OCI-LY1 (cell line): ENCODE data around the gene ACTN4.

Experiments used
- H2AFZ ChIP-seq: fragments of 200-600 bp; sonication (generic), shearing (Covaris generic); 2 replicates; pipeline ENCODE4 v1.6.0; 2014; ENCODE audit warnings: antibody characterized with exemption, mild to moderate bottlenecking, low read length
- H3F3A ChIP-seq: fragments of 200-600 bp; sonication (generic), shearing (Covaris generic); 2 replicates; pipeline ENCODE4 v1.6.0; 2014; ENCODE audit warnings: mild to moderate bottlenecking, antibody characterized with exemption, low read length, moderate library complexity; ENCODE audit not compliant: insufficient read depth
- H3K27ac ChIP-seq: fragments of 200-600 bp; sonication (generic); 2 replicates; pipeline ENCODE4 v1.5.1; 2014; ENCODE audit warnings: low read length, mixed run types, mild to moderate bottlenecking, low read depth; ENCODE audit not compliant: poor library complexity, severe bottlenecking
- H3K27me3 ChIP-seq: fragments of 200-600 bp; sonication (generic); 2 replicates; pipeline ENCODE4 v1.6.0; 2014; ENCODE audit warnings: antibody characterized with exemption, mild to moderate bottlenecking, low read length, moderate library complexity; ENCODE audit not compliant: insufficient read depth
- H3K36me3 ChIP-seq: fragments of 200-600 bp; sonication (generic); 2 replicates; pipeline ENCODE4 v1.6.1; 2014; ENCODE audit warnings: mild to moderate bottlenecking, antibody characterized with exemption, low read length, moderate library complexity, mixed read lengths; ENCODE audit not compliant: insufficient read depth
- H3K4me1 ChIP-seq: fragments of 200-600 bp; sonication (generic); 2 replicates; pipeline ENCODE4 v1.5.1; 2014; ENCODE audit warnings: mild to moderate bottlenecking, low read length, moderate library complexity; ENCODE audit not compliant: insufficient read depth, severe bottlenecking
- H3K4me2 ChIP-seq: fragments of 200-600 bp; sonication (generic), shearing (Covaris generic); 2 replicates; pipeline ENCODE4 v1.6.1; 2014; ENCODE audit warnings: low read length
- H3K4me3 ChIP-seq: fragments of 200-600 bp; sonication (generic); 2 replicates; pipeline ENCODE4 v1.5.1; 2014; ENCODE audit warnings: low read length, low read depth, mild to moderate bottlenecking, mixed read lengths; ENCODE audit not compliant: poor library complexity, severe bottlenecking
- H3K79me2 ChIP-seq: fragments of 200-600 bp; shearing (Covaris generic); 2 replicates; pipeline ENCODE4 v1.6.1; 2016; ENCODE audit warnings: mixed run types, low read length, mixed read lengths; ENCODE audit not compliant: insufficient read depth
- H3K9ac ChIP-seq: fragments of 200-600 bp; sonication (generic), shearing (Covaris generic); 2 replicates; pipeline ENCODE4 v1.6.1; 2014; ENCODE audit warnings: mild to moderate bottlenecking, low read length, mixed read lengths
- H3K9me2 ChIP-seq: fragments of 200-600 bp; sonication (generic), shearing (Covaris generic); 2 replicates; pipeline ENCODE4 v1.6.1; 2014; ENCODE audit warnings: low read depth, mild to moderate bottlenecking, low read length, mixed read lengths
- H3K9me3 ChIP-seq: fragments of 200-600 bp; shearing (Covaris generic); 2 replicates; pipeline ENCODE4 v1.6.1; 2014; ENCODE audit warnings: low read length, mixed read lengths
- H4K20me1 ChIP-seq: fragments of 200-600 bp; sonication (generic), shearing (Covaris generic); 2 replicates; pipeline ENCODE4 v1.6.0; 2016; ENCODE audit warnings: mild to moderate bottlenecking, low read length; ENCODE audit not compliant: insufficient read depth
- EZH2 ChIP-seq: fragments of 200-600 bp; sonication (generic), shearing (Covaris generic); IDR thresholded peaks from 2 replicates; pipeline ENCODE4 v1.8.0; 2017; ENCODE audit warnings: borderline replicate concordance, mixed run types, mild to moderate bottlenecking, antibody characterized with exemption, low read length, moderate library complexity, mixed read lengths
- TF ChIP-seq, protein P1 (sequence below): fragments of 200-600 bp; sonication (generic), shearing (Covaris generic); IDR thresholded peaks from 2 replicates; pipeline ENCODE4 v1.5.1; 2017; ENCODE audit warnings: mild to moderate bottlenecking, antibody characterized with exemption, low read length, moderate library complexity, mixed read lengths

Gene ACTN4

DNA sequence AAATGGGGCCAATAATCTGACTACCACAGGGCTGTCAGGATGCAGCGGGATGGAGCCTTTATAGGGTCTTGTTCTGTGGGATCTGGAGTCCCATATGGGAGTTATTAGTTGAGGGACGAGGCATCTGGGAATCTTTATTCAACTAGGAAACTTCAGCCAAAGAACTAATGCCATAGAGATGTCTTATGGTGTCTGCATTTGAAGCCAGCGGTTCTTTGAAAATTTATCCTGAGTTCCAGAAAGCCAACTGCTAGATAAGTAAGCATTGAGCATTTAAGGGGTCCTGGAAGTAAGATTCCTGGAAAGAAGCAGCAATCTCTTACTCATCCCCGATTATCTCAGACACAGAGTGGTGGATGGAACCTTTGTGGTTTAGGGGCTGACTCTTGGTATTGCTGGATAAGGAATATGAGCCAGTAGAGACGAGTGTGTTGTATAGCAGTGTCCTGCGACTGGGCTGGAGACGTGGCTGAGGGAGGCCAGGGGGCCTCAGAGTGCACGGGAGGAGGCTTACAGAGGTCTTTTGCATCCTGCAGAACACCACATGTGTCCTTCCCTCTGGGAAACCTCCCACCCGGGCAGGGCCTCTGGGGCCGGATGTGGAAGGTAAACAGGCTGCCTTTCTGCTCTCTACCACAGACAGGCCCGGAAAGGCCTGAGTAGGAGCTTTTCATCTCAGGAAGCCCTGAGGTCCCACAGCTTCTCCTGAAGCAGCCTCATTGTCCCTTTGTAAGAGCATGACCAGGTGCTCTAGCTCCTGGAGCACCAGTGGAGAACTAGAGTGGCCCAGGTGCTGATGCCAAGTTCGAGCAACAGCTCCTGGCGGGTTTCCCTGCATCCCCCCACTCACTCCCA is 28.8 kb downstream of the ACTN4 start:
- H3K4me1 ChIP-seq, result no peaks in the 10 kb centered on the region
- no peaks in the 10 kb centered on the region for H3K9me2 ChIP-seq
- no peak overlapping the region for H3K4me2 ChIP-seq
- H3K36me3 ChIP-seq, result peaks cover 14% of the 10 kb centered on the region
- H2AFZ ChIP-seq, result no peak overlapping the region
- H3K27me3 ChIP-seq, result no peaks in the 10 kb centered on the region
- no peaks in the 10 kb centered on the region for H3K9me3 ChIP-seq
- no peaks in the 10 kb centered on the region for H3F3A ChIP-seq
- no peak overlapping the region for H3K4me3 ChIP-seq
- no peak overlapping the region for H3K27ac ChIP-seq
- peaks cover 25% of the 10 kb centered on the region for H3K79me2 ChIP-seq
- no peaks in the 10 kb centered on the region for H4K20me1 ChIP-seq
- TF ChIP-seq, protein P1, sequence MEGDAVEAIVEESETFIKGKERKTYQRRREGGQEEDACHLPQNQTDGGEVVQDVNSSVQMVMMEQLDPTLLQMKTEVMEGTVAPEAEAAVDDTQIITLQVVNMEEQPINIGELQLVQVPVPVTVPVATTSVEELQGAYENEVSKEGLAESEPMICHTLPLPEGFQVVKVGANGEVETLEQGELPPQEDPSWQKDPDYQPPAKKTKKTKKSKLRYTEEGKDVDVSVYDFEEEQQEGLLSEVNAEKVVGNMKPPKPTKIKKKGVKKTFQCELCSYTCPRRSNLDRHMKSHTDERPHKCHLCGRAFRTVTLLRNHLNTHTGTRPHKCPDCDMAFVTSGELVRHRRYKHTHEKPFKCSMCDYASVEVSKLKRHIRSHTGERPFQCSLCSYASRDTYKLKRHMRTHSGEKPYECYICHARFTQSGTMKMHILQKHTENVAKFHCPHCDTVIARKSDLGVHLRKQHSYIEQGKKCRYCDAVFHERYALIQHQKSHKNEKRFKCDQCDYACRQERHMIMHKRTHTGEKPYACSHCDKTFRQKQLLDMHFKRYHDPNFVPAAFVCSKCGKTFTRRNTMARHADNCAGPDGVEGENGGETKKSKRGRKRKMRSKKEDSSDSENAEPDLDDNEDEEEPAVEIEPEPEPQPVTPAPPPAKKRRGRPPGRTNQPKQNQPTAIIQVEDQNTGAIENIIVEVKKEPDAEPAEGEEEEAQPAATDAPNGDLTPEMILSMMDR, result no peak
- TF ChIP-seq EZH2, result no peak
- H3K9ac ChIP-seq, result no peak overlapping the region

DNA sequence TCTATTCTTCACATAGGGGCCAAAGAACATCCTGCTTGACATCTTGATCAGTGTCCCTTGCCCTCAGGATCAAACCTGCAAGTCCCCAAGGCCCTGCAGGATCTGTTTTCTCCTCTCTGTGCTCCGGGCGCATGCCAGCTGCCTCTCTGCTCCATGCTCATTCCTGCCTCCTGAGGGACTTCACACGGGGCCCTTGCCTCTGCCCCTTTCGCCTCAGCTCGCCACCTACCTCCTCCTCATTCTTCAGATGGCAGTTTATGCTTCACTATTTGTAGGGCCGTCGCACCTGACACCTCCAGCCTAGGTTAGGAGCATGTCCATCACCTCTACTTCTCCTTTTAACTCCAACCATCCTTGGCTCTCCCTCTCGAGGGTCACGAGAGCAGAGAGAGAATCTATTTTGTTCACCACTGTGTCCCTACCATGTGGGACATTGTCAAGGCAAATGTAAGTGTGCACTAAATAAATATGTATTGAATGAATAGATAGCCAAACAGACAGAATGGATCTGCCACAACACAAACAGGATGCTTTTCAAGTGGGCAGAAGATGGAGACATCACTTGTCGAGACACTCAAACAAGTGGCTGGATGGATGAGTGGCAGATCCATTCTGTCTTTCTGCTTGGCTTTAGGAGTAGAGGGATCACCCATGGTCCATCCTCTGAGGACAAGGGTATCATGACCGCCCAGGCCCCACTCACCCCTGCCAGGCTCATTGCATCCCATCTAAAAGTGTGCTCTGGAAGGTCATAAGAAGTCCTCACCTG is 29.6 kb downstream of the ACTN4 start:
- Histone ChIP-seq H3K4me3 (no peak overlapping the region), H3K27me3 (no peaks in the 10 kb centered on the region), H3K9me3 (no peaks in the 10 kb centered on the region), H3K4me1 (no peaks in the 10 kb centered on the region), H3F3A (no peaks in the 10 kb centered on the region), H4K20me1 (no peaks in the 10 kb centered on the region), H3K9ac (no peak overlapping the region), H3K36me3 (peaks cover 14% of the 10 kb centered on the region), H3K9me2 (no peaks in the 10 kb centered on the region), H3K27ac (no peak overlapping the region), H2AFZ (no peak overlapping the region), H3K79me2 (peaks cover 23% of the 10 kb centered on the region), H3K4me2 (no peak overlapping the region)
- no peak for TF ChIP-seq EZH2
- TF ChIP-seq, protein P1, result no peak

DNA sequence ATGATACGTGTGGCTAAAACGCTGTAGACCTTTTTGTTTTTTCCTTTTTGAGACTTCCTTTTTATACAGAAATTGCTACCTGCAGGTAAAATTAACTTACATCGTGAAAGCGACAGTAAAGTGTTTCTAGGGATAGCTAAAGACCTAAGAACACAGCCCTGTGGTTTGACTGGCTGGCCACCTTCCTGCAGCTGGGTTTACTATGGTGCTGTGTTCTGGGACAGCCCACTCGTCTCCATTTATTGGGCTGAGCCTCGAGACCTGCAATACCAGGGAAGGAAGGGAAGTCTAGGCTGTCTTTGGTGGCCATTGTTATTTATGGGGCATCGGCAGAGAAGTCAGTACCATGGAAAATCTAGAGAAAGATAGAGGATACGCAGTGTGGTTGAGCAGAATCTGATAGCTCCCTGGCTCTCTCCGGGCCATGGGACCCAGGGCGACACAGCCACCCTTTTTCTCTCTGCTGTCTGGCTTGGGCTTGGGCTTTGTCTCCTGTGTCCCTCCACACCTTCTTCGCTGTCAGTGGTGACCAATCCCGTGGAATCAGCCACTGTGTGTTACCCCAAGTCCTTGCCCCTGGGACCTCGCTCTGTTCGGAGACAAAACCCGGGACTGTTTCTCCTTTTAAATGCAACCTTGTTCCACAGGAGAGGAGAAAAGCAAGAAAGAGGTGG is 30.9 kb downstream of the ACTN4 start:
- H3K79me2 ChIP-seq, result peaks cover 20% of the 10 kb centered on the region
- no peak overlapping the region for H3K9ac ChIP-seq
- H3K4me1 ChIP-seq, result no peaks in the 10 kb centered on the region
- no peak overlapping the region for H3K27ac ChIP-seq
- H2AFZ ChIP-seq, result no peak overlapping the region
- H3K9me2 ChIP-seq, result no peaks in the 10 kb centered on the region
- H3K36me3 ChIP-seq, result peaks cover 19% of the 10 kb centered on the region
- H3F3A ChIP-seq, result no peaks in the 10 kb centered on the region
- H3K4me3 ChIP-seq, result no peak overlapping the region
- H3K4me2 ChIP-seq, result no peak overlapping the region
- no peak for TF ChIP-seq EZH2
- TF ChIP-seq, protein P1, result no peak
- no peaks in the 10 kb centered on the region for H4K20me1 ChIP-seq
- no peaks in the 10 kb centered on the region for H3K27me3 ChIP-seq
- no peaks in the 10 kb centered on the region for H3K9me3 ChIP-seq
